Mammary microvascular endothelial cell (primary cell): Measurements from ENCODE around the gene UBA6. TPM values are rescaled to one million over a fixed set of nuclear protein-coding genes. Genes with fewer than 3 reads are reported as not detected.

ENCODE experiments used
- total RNA-seq: library from RNA; depleted of rRNA; stranded (reverse); fragments of >200 nt; gene quantifications from 2 replicates; pipeline ENCODE4 v1.2.3, GENCODE V29; 2015

The UBA6 gene
- 59.7 and 87.9 TPM in 2 replicates for total RNA-seq

GRCh38 chr4:67700738-67701516, at the start of gene UBA6:
TSS of gene UBA6 (minus strand) at chr4:67701155. CDS start at chr4:67701119, 36 bp downstream.

Other genes with a start within 250 kb of the UBA6 start
- gene CENPC, start 155.7 kb downstream of the UBA6 start, total RNA-seq: 8.7 and 10.3 TPM in 2 replicates
- not detected in 2 replicates for gene STAP1, start 142.4 kb downstream of the UBA6 start, total RNA-seq
- not detected in 2 replicates for gene GNRHR, start 53.2 kb upstream of the UBA6 start, total RNA-seq
- gene TMPRSS11D, start 182.8 kb upstream of the UBA6 start, total RNA-seq: not detected in 2 replicates